Measurements from ENCODE around the gene BTRC. TPM values are rescaled to one million over a fixed set of nuclear protein-coding genes. Genes with fewer than 3 reads are reported as not detected.

BTRC gene
- total and polyA plus RNA-seq, 10 of the 15 experiments (the other 5 are each of a cell fraction or from before 2014, with no cell fraction given) = 2.2 to 18.6 (median 8.6) TPM

DNA sequence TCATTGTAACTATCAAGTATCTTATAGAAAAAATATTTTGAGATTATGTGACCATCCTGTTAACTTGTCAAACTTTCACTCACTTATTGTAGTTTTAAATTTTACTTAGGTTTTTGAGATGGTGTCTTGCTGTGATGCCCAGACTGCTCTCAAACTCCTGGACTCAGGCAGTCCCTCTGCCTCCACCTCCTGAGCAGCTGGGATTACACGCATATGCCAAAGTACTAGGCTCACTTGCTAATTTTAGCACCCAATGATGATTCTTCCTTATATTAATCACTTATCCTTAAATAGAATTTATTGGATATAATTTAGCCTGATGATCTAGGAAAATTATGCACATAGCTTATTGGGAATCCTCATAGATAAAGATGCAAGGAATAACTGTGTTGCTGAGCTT lies 104.9 kb downstream of the BTRC start:
- POLR2A ChIA-PET = no interaction called here
- Histone ChIP-seq H3K4me1 (ENCODE audit: control insufficient read depth, insufficient read depth, low read length) (no peaks in the 10 kb centered on the region), H3K4me2 (ENCODE audit: control insufficient read depth, insufficient read depth) (no peak overlapping the region), H3K27me3 (replicated peaks in 1 of 2; ENCODE audit: control insufficient read depth in 2 of 2, insufficient read depth in 2 of 2, low read length in 1 of 2) (no peaks in the 10 kb centered on the region), H4K20me1 (ENCODE audit: control insufficient read depth, insufficient read depth) (no peaks in the 10 kb centered on the region), H2AFZ (ENCODE audit: control insufficient read depth, low read depth, low read length) (no peak overlapping the region), H3K36me3 (ENCODE audit: control insufficient read depth in 2 of 2, insufficient read depth in 2 of 2, low read length in 1 of 2) (no peaks in the 10 kb centered on the region), H3K27ac (ENCODE audit: control insufficient read depth, insufficient read depth) (no peak overlapping the region), H3K9me3 (replicated peaks; ENCODE audit: control insufficient read depth, insufficient read depth, low read length) (no peaks in the 10 kb centered on the region), H3K9ac (ENCODE audit: control insufficient read depth, insufficient read depth, low read length) (no peak overlapping the region), H3K4me3 (no peak overlapping the region), H3K79me2 (ENCODE audit: control insufficient read depth, insufficient read depth, low read length) (no peaks in the 10 kb centered on the region)
- FAIRE-seq (no peak), DNase-seq (ENCODE audit: low read depth, low spot score) (no peak), ATAC-seq (no peak)
- in situ Hi-C loops (cut with MboI) (no loop called here), intact Hi-C loops (cut with micrococcal nuclease; ENCODE audit: unreplicated experiment) (no loop called here)
- TF ChIP-seq, protein P1, sequence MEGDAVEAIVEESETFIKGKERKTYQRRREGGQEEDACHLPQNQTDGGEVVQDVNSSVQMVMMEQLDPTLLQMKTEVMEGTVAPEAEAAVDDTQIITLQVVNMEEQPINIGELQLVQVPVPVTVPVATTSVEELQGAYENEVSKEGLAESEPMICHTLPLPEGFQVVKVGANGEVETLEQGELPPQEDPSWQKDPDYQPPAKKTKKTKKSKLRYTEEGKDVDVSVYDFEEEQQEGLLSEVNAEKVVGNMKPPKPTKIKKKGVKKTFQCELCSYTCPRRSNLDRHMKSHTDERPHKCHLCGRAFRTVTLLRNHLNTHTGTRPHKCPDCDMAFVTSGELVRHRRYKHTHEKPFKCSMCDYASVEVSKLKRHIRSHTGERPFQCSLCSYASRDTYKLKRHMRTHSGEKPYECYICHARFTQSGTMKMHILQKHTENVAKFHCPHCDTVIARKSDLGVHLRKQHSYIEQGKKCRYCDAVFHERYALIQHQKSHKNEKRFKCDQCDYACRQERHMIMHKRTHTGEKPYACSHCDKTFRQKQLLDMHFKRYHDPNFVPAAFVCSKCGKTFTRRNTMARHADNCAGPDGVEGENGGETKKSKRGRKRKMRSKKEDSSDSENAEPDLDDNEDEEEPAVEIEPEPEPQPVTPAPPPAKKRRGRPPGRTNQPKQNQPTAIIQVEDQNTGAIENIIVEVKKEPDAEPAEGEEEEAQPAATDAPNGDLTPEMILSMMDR (IDR thresholded peaks at IDR 0.05 in 2 of 3, conservative IDR thresholded peaks at IDR 0.05 in 1 of 3; ENCODE audit: control insufficient read depth in 2 of 3, extremely low read depth in 1 of 3, insufficient read depth in 1 of 3, low read depth in 3 of 3, low read length in 3 of 3) = no peak
- TF ChIP-seq FOXK2 (IDR thresholded peaks at IDR 0.05) (no peak), ASH2L (IDR thresholded peaks at IDR 0.05; ENCODE audit: borderline replicate concordance, low read depth) (no peak), RFX5 (IDR thresholded peaks at IDR 0.05; ENCODE audit: low read depth, low read length) (no peak), ATF7 (IDR thresholded peaks at IDR 0.05; ENCODE audit: low read depth) (no peak), ETV6 (conservative IDR thresholded peaks at IDR 0.05 in 1 of 2, IDR thresholded peaks at IDR 0.05 in 1 of 2; ENCODE audit: borderline replicate concordance in 1 of 2, low read depth in 1 of 2) (no peak), NBN (IDR thresholded peaks at IDR 0.05) (no peak), RUNX3 (IDR thresholded peaks at IDR 0.05; ENCODE audit: low read length) (no peak), RBBP5 (conservative IDR thresholded peaks at IDR 0.05) (no peak)
- TF ChIP-seq, protein P2, sequence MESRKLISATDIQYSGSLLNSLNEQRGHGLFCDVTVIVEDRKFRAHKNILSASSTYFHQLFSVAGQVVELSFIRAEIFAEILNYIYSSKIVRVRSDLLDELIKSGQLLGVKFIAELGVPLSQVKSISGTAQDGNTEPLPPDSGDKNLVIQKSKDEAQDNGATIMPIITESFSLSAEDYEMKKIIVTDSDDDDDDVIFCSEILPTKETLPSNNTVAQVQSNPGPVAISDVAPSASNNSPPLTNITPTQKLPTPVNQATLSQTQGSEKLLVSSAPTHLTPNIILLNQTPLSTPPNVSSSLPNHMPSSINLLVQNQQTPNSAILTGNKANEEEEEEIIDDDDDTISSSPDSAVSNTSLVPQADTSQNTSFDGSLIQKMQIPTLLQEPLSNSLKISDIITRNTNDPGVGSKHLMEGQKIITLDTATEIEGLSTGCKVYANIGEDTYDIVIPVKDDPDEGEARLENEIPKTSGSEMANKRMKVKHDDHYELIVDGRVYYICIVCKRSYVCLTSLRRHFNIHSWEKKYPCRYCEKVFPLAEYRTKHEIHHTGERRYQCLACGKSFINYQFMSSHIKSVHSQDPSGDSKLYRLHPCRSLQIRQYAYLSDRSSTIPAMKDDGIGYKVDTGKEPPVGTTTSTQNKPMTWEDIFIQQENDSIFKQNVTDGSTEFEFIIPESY (IDR thresholded peaks at IDR 0.05) = no peak
- no TSS peak for BruUV-seq (replicated peaks)
- RAD21 ChIA-PET (ENCODE audit: unreplicated experiment) = no interaction called here
- SMC1A ChIA-PET (ENCODE audit: uncharacterized antibody, unreplicated experiment) = interaction anchor here (0.6 kb wide), 1 partner anchor 8 kb away, joined by 3 read pairs; no protein-coding TSS in a partner anchor
- 100% methylated on average over 1 of the region's 1 CpG for WGBS (ENCODE audit: insufficient coverage, insufficient replicate concordance, low lambda C conversion rate, missing lambda C conversion rate)
- CTCF ChIA-PET = interaction anchor here (1.2 to 1.3 kb wide), 2 partner anchors 8 to 112 kb away, joined by 3 to 4 read pairs; no protein-coding TSS in a partner anchor

Measured in GM12878 (cell line).